NB4 (cell line): ENCODE data around the gene NKIRAS1.
"Not testable (repeated sequence)": the region's sequence is repeated elsewhere in the genome, so short reads cannot be mapped to it uniquely, and the experiment has no call there.

Experiments
- DNase-seq: peaks from one replicate; pipeline ENCODE4 v3.0.0; 2010; ENCODE audit warnings: low read depth
- H3K4me3 ChIP-seq: one replicate; pipeline ENCODE4 v1.5.1; 2011; ENCODE audit warnings: mild to moderate bottlenecking, low read depth, low read length, moderate library complexity
- CTCF ChIP-seq: IDR thresholded peaks from one replicate; pipeline ENCODE4 v1.5.1; 2012; ENCODE audit warnings: low read depth, low read length
- MAX ChIP-seq: IDR thresholded peaks from 2 replicates; pipeline ENCODE4 v1.6.1; 2011; ENCODE audit warnings: low read depth, low read length
- MYC ChIP-seq: IDR thresholded peaks from 2 replicates; pipeline ENCODE4 v1.6.1; 2011; ENCODE audit warnings: low read depth, low read length
- POLR2A ChIP-seq: IDR thresholded peaks from 2 replicates; pipeline ENCODE4 v1.6.1; 2011; ENCODE audit warnings: mild to moderate bottlenecking; ENCODE audit not compliant: insufficient read length; ENCODE audit errors: extremely low read depth

Gene NKIRAS1

GRCh38 chr3:23916152-23916885 is 471 bp downstream of the NKIRAS1 start:
- DNase-seq = no peak
- H3K4me3 ChIP-seq = peak overlapping the region; percentile 66
- TF ChIP-seq POLR2A (no peak), MAX (no peak), MYC (no peak), CTCF (no peak)

DNA sequence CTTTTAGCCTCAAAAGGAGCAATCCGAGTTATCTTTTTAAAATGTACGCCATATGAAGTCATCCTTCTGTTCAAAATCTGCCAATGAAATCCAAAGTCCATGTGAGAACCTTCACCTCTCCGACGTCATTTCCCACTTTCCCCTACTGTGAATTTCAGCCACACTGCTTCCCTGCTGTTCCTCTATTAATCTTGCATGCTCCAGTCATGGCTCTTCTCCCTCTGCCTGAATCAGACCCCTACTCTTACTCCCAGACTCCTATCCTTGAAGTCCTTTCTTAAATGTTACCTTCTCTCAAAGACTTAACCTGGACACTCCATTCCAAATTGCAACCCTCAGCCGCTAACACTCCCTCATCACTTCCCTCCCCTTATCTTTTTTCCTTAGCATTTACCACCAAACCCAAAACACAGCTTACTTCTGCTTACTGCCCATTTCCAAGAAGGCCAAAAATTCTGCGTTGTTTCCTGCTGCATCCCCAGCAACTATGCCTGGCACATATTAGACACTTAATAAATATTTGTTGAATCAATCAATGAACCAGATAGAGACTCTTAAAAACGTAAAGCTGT is 1.2 kb downstream of the NKIRAS1 start:
- peak; percentile 37 for DNase-seq
- TF ChIP-seq POLR2A (no peak), MAX (no peak), CTCF (no peak), MYC (no peak)
- peak overlapping the region; percentile 66 for H3K4me3 ChIP-seq

DNA sequence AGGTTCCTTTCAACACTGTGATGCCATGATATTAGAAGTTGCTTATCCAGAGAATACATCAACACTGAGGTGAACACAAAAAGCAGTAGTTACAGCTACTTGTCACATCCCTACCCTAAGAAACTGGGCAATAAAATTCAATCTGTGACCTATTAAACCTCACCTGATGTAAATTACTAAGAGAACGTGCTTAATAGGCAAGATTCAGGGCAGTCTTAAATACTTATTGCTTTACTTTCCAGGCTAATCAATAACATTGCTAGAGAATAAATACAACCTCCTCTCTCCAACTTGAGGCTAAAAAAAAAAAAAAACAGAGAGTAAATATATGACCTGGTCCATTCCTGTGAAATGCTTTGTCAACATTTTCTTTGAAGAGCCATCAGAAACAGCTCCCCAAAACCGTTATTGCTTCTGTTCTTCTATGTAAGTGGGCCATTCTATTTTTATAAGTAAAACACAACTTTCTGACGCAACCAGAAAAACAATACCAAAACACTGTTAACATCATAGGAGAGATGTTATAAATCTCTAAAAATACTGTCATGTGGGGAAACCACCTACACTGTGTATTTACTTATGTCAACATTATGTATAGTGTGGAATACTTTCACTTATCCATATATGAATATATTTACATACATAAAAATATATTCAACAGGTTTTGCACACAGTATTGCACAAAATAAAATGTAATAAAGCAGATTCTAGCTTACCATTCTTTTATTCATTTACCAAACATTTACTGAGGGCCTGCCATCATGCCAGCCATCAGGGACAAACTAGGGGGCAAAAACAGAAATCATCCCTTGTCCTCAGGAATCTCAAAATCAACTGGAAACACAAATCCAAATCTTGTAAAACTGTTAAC is 2.7 kb downstream of the NKIRAS1 start:
- H3K4me3 ChIP-seq = no peak overlapping the region
- no peak for TF ChIP-seq MYC
- TF ChIP-seq MAX = no peak
- no peak for TF ChIP-seq CTCF
- TF ChIP-seq POLR2A = no peak
- DNase-seq = no peak

DNA sequence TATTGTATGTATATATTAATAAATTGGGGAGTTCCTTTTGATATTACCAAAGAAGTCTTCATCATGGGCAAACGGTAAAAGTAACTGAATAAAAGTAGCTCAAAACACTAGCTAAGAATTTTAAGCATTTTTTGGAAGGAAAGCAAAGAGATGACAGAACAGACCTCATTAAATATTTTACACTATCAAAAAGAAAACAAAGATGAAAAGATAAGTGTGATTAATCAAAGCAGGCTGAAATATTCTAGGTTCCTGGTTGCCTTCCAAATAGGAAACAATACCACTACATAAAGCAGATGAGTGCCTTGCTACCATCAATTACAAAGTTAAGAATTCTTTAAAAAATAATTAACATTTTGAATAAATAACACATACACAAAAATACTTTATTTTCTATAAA is 3.6 kb downstream of the NKIRAS1 start:
- no peak for DNase-seq
- no peak overlapping the region for H3K4me3 ChIP-seq
- no peak for TF ChIP-seq MYC
- no peak for TF ChIP-seq MAX
- TF ChIP-seq POLR2A = no peak

DNA sequence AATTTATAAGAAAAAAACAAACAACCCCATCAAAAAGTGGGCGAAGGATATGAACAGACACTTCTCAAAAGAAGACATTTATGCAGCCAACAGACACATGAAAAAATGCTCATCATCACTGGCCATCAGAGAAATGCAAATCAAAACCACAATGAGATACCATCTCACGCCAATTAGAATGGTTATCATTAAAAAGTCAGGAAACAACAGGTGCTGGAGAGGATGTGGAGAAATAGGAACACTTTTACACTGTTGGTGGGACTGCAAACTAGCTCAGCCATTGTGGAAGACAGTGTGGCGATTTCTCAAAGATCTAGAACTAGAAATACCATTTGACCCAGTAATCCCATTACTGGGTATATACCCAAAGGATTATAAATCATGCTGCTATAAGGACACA is 4.5 kb downstream of the NKIRAS1 start:
- H3K4me3 ChIP-seq, DNase-seq: not testable (repeated sequence)

GRCh38 chr3:23911397-23911796 is 5.4 kb downstream of the NKIRAS1 start:
- no peak overlapping the region for H3K4me3 ChIP-seq
- no peak for DNase-seq
- TF ChIP-seq MAX (no peak), MYC (no peak), CTCF (no peak)

- DNase-seq = no peak
- TF ChIP-seq MAX (no peak), MYC (no peak), POLR2A (no peak), CTCF (no peak)
- H3K4me3 ChIP-seq = no peak overlapping the region
Measured at GRCh38 chr3:23909341-23909740, 7.4 kb downstream of the NKIRAS1 start.
